K562 (cell line): ENCODE data around the gene CHRNG. TPM values are rescaled to one million over a fixed set of nuclear protein-coding genes. Genes with fewer than 3 reads are reported as not detected.

Experiments used
- ARHGAP35 ChIP-seq: fragments of 450-650 bp; IDR thresholded peaks from 2 replicates; pipeline ENCODE4 v1.6.1; 2018; ENCODE audit not compliant: partially characterized antibody
- CBFA2T2 ChIP-seq: fragments of 450-650 bp; conservative IDR thresholded peaks from 2 replicates; pipeline ENCODE4 v1.6.1; 2017; ENCODE audit warnings: mild to moderate bottlenecking
- CBFA2T3 ChIP-seq: fragments of 450-650 bp; IDR thresholded peaks from 2 replicates; pipeline ENCODE4 v1.6.1; 2017
- ELF1 ChIP-seq: fragments of 200-800 bp; sonication (Bioruptor generic); IDR thresholded peaks from 2 replicates; pipeline ENCODE4 v1.6.1; 2016; ENCODE audit warnings: missing genetic modification characterization, missing compliant biosample characterization
- FOXK2 ChIP-seq, 2 experiments: fragments of 450-650 bp; IDR thresholded peaks in 1 of 2; conservative IDR thresholded peaks in 1 of 2; 2 replicates each; pipeline ENCODE4 v1.6.1; 2016; ENCODE audit warnings: low read depth in 2 of 2, mild to moderate bottlenecking in 1 of 2
- KDM5B ChIP-seq: fragments of 200-600 bp; sonication (generic); IDR thresholded peaks from 2 replicates; pipeline ENCODE4 v1.6.1; 2012; ENCODE audit warnings: low read depth, mild to moderate bottlenecking, moderate library complexity, low read length, control low read depth, inconsistent platforms; ENCODE audit not compliant: insufficient replicate concordance
- MCM3 ChIP-seq: fragments of 450-650 bp; IDR thresholded peaks from 2 replicates; pipeline ENCODE4 v1.6.1; 2016
- MEIS2 ChIP-seq: fragments of 450-650 bp; IDR thresholded peaks from 2 replicates; pipeline ENCODE4 v1.6.1; 2014; ENCODE audit warnings: mild to moderate bottlenecking; ENCODE audit not compliant: partially characterized antibody
- MXI1 ChIP-seq: IDR thresholded peaks from 2 replicates; pipeline ENCODE4 v1.6.1; 2011; ENCODE audit warnings: low read depth, mild to moderate bottlenecking, improper control_type of control experiment, low read length
- NFE2 ChIP-seq: IDR thresholded peaks from 2 replicates; pipeline ENCODE4 v1.6.1; 2014; ENCODE audit warnings: antibody characterized with exemption, low read depth
- NFE2L1 ChIP-seq: fragments of 450-650 bp; IDR thresholded peaks from 2 replicates; pipeline ENCODE4 v1.6.1; 2016; ENCODE audit warnings: missing genetic modification characterization, low read depth, mild to moderate bottlenecking, missing compliant biosample characterization, moderate library complexity, borderline replicate concordance
- NR2C1 ChIP-seq, 2 experiments: fragments of 450-650 bp; IDR thresholded peaks; 2 replicates each; pipeline ENCODE4 v1.6.1; 2017; ENCODE audit warnings: mild to moderate bottlenecking in 2 of 2, antibody characterized with exemption in 1 of 2, inconsistent platforms in 1 of 2, missing compliant biosample characterization in 1 of 2, missing genetic modification characterization in 1 of 2
- PCBP2 ChIP-seq: fragments of 200-400 bp; formaldehyde crosslinking; IDR thresholded peaks from 2 replicates; pipeline ENCODE4 v1.6.1; 2018; ENCODE audit warnings: low read length, low read depth, mild to moderate bottlenecking, moderate library complexity; ENCODE audit not compliant: poor library complexity, severe bottlenecking
- PRPF4 ChIP-seq: fragments of 200-400 bp; formaldehyde crosslinking; IDR thresholded peaks from one replicate; pipeline ENCODE4 v1.6.1; 2017; ENCODE audit warnings: low read length, low read depth, mild to moderate bottlenecking; ENCODE audit not compliant: insufficient read depth, poor library complexity, severe bottlenecking
- RB1 ChIP-seq: fragments of 450-650 bp; IDR thresholded peaks from 2 replicates; pipeline ENCODE4 v1.6.1; 2017; ENCODE audit warnings: low read depth, mild to moderate bottlenecking
- SAP30 ChIP-seq: fragments of 200-600 bp; sonication (generic); IDR thresholded peaks from 2 replicates; pipeline ENCODE4 v1.6.1; 2012; ENCODE audit warnings: borderline replicate concordance, low read depth, mild to moderate bottlenecking, moderate library complexity, low read length, control low read depth, inconsistent platforms; ENCODE audit not compliant: insufficient read depth, poor library complexity, severe bottlenecking
- SIN3B ChIP-seq: fragments of 450-650 bp; IDR thresholded peaks from 2 replicates; pipeline ENCODE4 v1.6.1; 2017; ENCODE audit warnings: low read depth, mild to moderate bottlenecking, moderate library complexity
- SIX5 ChIP-seq, 2 experiments: IDR thresholded peaks; 2 replicates each; pipeline ENCODE4 v1.6.1; 2011; ENCODE audit warnings: low read length in 2 of 2, borderline replicate concordance in 1 of 2, low read depth in 1 of 2, mild to moderate bottlenecking in 1 of 2, moderate library complexity in 1 of 2; ENCODE audit not compliant: insufficient read depth in 1 of 2
- SNIP1 ChIP-seq: fragments of 450-650 bp; IDR thresholded peaks from 2 replicates; pipeline ENCODE4 v1.7.1; 2017; ENCODE audit warnings: low read depth, mild to moderate bottlenecking
- YBX1 ChIP-seq: fragments of 450-650 bp; IDR thresholded peaks from 2 replicates; pipeline ENCODE4 v1.7.1; 2016; ENCODE audit warnings: mild to moderate bottlenecking
- ZFX ChIP-seq: sonication (generic); formaldehyde crosslinking; IDR thresholded peaks from 2 replicates; pipeline ENCODE4 v1.8.0; 2022; ENCODE audit warnings: mild to moderate bottlenecking, missing genetic modification reagents, moderate library complexity
- ZNF224 ChIP-seq: sonication (generic); formaldehyde crosslinking; IDR thresholded peaks from 2 replicates; pipeline ENCODE4 v1.8.0; 2022; ENCODE audit warnings: mild to moderate bottlenecking, missing genetic modification reagents
- polyA plus RNA-seq, 8 experiments: library from polyadenylated mRNA; depleted of rRNA in 4 of 8; stranded (reverse) in 5 of 8; unstranded in 3 of 8; fragments of >200 nt; fragmentation: Nextera tagmentation in 2 of 8; fragmentation: Illumina TruSeq in 1 of 8; extraction: Ambion mirVana in 2 of 8; extraction: Trizol in 1 of 8; gene quantifications; 2 replicates each; pipeline versions ENCODE4 v1.2.1 to v1.2.3, GENCODE V29; 2011 to 2014; ENCODE audit warnings: inconsistent platforms in 1 of 8, missing spikeins in 1 of 8
- total RNA-seq, 7 experiments: library from RNA; depleted of rRNA in 6 of 7; stranded (reverse); fragments of >200 nt in 6 of 7; fragmentation: Illumina TruSeq in 2 of 7; extraction: Trizol in 2 of 7; gene quantifications; 2 replicates each; pipeline versions ENCODE4 v1.2.1 to v1.2.3, GENCODE V29; 2011 to 2021; ENCODE audit warnings: low replicate concordance in 1 of 7
- TF ChIP-seq, protein P1 (sequence below): fragments of 200-800 bp; sonication (Bioruptor generic); IDR thresholded peaks from 2 replicates; pipeline ENCODE4 v1.6.1; 2016; ENCODE audit warnings: missing genetic modification characterization, missing compliant biosample characterization

The CHRNG gene
- total and polyA plus RNA-seq, 9 of the 15 experiments (the other 6 are each of a cell fraction or from before 2014, with no cell fraction given) = not detected

DNA sequence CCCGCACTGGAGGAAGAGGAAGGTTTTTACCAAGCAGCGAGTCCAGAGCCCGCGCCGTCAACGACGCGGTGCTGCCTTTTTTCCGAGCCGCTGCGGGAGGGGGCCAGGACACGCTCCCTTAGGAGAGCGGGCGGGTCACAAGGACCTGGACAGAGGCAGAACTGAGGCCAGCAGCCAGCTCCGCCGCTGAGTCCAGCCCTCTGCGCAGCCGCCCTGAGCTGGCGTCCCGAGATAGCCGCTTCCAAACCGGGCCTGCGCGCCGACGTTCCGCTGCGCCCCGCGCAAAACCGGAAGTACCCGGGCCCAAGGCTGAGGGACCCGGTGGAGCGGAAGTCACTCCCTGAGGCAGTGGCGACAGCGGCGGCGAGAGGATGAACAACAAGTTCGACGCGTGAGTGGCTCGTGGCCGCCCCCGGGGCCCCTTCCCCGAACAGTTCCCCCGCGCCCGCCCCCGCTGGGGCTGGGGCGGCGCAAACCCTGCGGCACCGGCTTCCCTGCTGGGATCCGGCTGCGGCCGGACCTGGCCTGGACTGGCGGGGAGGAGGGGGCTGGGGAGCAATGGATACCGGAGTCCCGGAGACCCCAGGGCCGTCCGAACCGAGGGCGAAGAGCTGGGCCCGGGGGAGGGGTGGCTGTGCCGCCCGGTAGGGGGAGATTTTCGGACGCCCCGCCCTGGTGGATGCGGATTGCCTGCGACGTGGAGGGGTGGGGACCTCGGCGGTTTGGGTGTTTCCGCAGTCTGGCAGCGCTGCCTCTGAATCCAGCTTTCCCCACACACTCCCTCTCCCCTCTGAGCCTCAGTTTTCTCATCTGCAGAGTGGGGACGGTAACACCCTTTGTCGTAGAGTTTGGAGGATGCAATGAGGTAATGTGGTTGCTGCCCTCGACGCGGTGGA is 11.1 kb downstream of the CHRNG start, which contains the start of the genes EIF4E2 and TIGD1 (continued):
- TF ChIP-seq ELF1 (peak; percentile 75), PCBP2 (no peak), CBFA2T2 (no peak), ZNF224 (CRISPR knock-in tag) (no peak), MCM3 (no peak), NFE2 (no peak; the same call in 1 of the 2 replicates), ZFX (CRISPR knock-in tag) (peak; percentile 83), PRPF4 (peak; percentile 64), RB1 (peak; percentile 84), SNIP1 (no peak), FOXK2 (conservative IDR thresholded peaks at IDR 0.05 in 1 of 2, IDR thresholded peaks at IDR 0.05 in 1 of 2; ENCODE audit: low read depth in 2 of 2) (peak; percentile 41 to 69; a peak in 3 of 4 replicates), SAP30 (peak; percentile 47), NR2C1 (IDR thresholded peaks at IDR 0.05) (0 out of 2 replicates have a peak, but pooled peaks have one; percentile 35), NR2C1 (tag; IDR thresholded peaks at IDR 0.05) (peak; percentile 58; the same call in 1 of the 2 replicates), NFE2L1 (tag) (no peak), CBFA2T3 (0 out of 2 replicates have a peak, but pooled peaks have one; percentile 10), MXI1 (no peak), YBX1 (no peak), KDM5B (peak; percentile 89), SIX5 (IDR thresholded peaks at IDR 0.05; ENCODE audit: borderline replicate concordance in 1 of 2, insufficient read depth in 1 of 2, low read depth in 1 of 2, low read length in 2 of 2) (peak in 1 of 2 experiments; percentile 25; a peak in 1 of 4 replicates), MEIS2 (peak; percentile 82), ARHGAP35 (no peak), SIN3B (peak; percentile 51)
- TF ChIP-seq, protein P1, sequence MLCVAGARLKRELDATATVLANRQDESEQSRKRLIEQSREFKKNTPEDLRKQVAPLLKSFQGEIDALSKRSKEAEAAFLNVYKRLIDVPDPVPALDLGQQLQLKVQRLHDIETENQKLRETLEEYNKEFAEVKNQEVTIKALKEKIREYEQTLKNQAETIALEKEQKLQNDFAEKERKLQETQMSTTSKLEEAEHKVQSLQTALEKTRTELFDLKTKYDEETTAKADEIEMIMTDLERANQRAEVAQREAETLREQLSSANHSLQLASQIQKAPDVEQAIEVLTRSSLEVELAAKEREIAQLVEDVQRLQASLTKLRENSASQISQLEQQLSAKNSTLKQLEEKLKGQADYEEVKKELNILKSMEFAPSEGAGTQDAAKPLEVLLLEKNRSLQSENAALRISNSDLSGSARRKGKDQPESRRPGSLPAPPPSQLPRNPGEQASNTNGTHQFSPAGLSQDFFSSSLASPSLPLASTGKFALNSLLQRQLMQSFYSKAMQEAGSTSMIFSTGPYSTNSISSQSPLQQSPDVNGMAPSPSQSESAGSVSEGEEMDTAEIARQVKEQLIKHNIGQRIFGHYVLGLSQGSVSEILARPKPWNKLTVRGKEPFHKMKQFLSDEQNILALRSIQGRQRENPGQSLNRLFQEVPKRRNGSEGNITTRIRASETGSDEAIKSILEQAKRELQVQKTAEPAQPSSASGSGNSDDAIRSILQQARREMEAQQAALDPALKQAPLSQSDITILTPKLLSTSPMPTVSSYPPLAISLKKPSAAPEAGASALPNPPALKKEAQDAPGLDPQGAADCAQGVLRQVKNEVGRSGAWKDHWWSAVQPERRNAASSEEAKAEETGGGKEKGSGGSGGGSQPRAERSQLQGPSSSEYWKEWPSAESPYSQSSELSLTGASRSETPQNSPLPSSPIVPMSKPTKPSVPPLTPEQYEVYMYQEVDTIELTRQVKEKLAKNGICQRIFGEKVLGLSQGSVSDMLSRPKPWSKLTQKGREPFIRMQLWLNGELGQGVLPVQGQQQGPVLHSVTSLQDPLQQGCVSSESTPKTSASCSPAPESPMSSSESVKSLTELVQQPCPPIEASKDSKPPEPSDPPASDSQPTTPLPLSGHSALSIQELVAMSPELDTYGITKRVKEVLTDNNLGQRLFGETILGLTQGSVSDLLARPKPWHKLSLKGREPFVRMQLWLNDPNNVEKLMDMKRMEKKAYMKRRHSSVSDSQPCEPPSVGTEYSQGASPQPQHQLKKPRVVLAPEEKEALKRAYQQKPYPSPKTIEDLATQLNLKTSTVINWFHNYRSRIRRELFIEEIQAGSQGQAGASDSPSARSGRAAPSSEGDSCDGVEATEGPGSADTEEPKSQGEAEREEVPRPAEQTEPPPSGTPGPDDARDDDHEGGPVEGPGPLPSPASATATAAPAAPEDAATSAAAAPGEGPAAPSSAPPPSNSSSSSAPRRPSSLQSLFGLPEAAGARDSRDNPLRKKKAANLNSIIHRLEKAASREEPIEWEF (CRISPR knock-in tag) = 0 out of 2 replicates have a peak, but pooled peaks have one; percentile 34
